Peyer's patch (tissue), 4 donors: ENCODE data around the gene ARFGAP3.

Experiments
- CTCF ChIP-seq, 6 experiments: fragments of 450-650 bp in 4 of 6; fragments of 200-600 bp in 2 of 6; sonication (generic) in 1 of 6; IDR thresholded peaks; one replicate each; pipeline ENCODE4 v1.5.1; 2017 to 2019; ENCODE audit warnings: antibody characterized with exemption in 6 of 6, mild to moderate bottlenecking in 3 of 6, moderate library complexity in 1 of 6
- POLR2A ChIP-seq, 2 donors: fragments of 450-650 bp; IDR thresholded peaks; one replicate each; pipeline ENCODE4 v1.5.1; 2017; ENCODE audit warnings: antibody characterized with exemption in 2 of 2, mild to moderate bottlenecking in 2 of 2, moderate library complexity in 2 of 2

GRCh38 chr22:42787357-42787736, 69.7 kb downstream of the ARFGAP3 start:
- TF ChIP-seq POLR2A (IDR thresholded peaks at IDR 0.05) = no peak
- no peak for TF ChIP-seq CTCF (IDR thresholded peaks at IDR 0.05)
